ENCODE measurements around the gene SLC25A29. TPM values are rescaled to one million over a fixed set of nuclear protein-coding genes. Genes with fewer than 3 reads are reported as not detected.

SLC25A29 gene
- total and polyA plus RNA-seq, 2 of the 4 experiments (the other 2 are of a cell fraction), result 6.5 to 37.7 TPM

DNA sequence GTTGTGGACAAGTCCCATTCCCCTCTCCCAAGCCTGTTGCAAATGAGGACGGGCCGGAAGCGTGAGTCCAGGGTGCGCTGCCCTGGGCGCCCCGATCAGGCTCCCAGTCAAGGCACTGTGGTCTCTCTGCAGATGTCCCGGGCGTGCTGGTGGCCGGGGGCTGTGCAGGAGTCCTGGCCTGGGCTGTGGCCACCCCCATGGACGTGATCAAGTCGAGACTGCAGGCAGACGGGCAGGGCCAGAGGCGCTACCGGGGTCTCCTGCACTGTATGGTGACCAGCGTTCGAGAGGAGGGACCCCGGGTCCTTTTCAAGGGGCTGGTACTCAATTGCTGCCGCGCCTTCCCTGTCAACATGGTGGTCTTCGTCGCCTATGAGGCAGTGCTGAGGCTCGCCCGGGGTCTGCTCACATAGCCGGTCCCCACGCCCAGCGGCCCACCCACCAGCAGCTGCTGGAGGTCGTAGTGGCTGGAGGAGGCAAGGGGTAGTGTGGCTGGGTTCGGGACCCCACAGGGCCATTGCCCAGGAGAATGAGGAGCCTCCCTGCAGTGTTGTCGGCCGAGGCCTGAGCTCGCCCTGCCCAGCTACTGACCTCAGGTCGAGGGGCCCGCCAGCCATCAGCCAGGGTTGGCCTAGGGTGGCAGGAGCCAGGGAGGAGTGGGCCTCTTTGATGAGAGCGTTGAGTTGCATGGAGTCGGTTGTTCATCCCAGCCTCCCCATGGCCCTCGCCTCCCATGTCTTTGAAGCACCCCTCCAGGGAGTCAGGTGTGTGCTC lies 23.2 kb upstream of the SLC25A29 start:
- no peak overlapping the region for H3K4me3 ChIP-seq (ENCODE audit: insufficient read depth, low read depth, low read length)
- H3K4me2 ChIP-seq (ENCODE audit: low read depth, low read length), result no peak overlapping the region
- H3K4me1 ChIP-seq (ENCODE audit: control insufficient read depth, insufficient read depth, low read length), result no peaks in the 10 kb centered on the region
- no peak overlapping the region for H3K14ac ChIP-seq (replicated peaks; ENCODE audit: low read depth, low read length)
- H2AFZ ChIP-seq (replicated peaks; ENCODE audit: low read length, poor library complexity), result peak overlapping the region; percentile 58
- H3K79me1 ChIP-seq (ENCODE audit: low read depth in 1 of 2, low read length in 2 of 2), result no peaks in the 10 kb centered on the region
- dilution Hi-C loops (cut with HindIII; ENCODE audit: low sequenced_read_pairs, unreplicated experiment) (no loop called here), intact Hi-C loops (cut with micrococcal nuclease) (no loop called here), in situ Hi-C loops (cut with MboI; ENCODE audit: low sequenced_read_pairs) (no loop called here)
- BruUV-seq (replicated peaks), result no TSS peak
- no peak overlapping the region for H3K9ac ChIP-seq (ENCODE audit: low read depth, low read length)
- H2AK9ac ChIP-seq (replicated peaks; ENCODE audit: low read depth, low read length, poor library complexity), result no peak overlapping the region
- no peak overlapping the region for H4K5ac ChIP-seq (ENCODE audit: low read depth, low read length)
- H2BK5ac ChIP-seq (ENCODE audit: low read depth, low read length, poor library complexity, severe bottlenecking), result no peak overlapping the region
- H3K18ac ChIP-seq (ENCODE audit: low read depth, low read length), result no peak overlapping the region
- TF ChIP-seq, protein P1, sequence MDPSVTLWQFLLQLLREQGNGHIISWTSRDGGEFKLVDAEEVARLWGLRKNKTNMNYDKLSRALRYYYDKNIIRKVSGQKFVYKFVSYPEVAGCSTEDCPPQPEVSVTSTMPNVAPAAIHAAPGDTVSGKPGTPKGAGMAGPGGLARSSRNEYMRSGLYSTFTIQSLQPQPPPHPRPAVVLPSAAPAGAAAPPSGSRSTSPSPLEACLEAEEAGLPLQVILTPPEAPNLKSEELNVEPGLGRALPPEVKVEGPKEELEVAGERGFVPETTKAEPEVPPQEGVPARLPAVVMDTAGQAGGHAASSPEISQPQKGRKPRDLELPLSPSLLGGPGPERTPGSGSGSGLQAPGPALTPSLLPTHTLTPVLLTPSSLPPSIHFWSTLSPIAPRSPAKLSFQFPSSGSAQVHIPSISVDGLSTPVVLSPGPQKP (IDR thresholded peaks at IDR 0.05; ENCODE audit: borderline replicate concordance, low read depth, low read length), result no peak
- TF ChIP-seq POLR2A (IDR thresholded peaks at IDR 0.05; ENCODE audit: low read depth, low read length) (no peak), FOS (IDR thresholded peaks at IDR 0.05; ENCODE audit: low read depth, low read length) (no peak), RAD21 (IDR thresholded peaks at IDR 0.05; ENCODE audit: low read length) (no peak), SMC3 (IDR thresholded peaks at IDR 0.05; ENCODE audit: low read depth, low read length) (no peak), MXI1 (IDR thresholded peaks at IDR 0.05; ENCODE audit: borderline replicate concordance, low read depth, low read length) (no peak), BHLHE40 (IDR thresholded peaks at IDR 0.05; ENCODE audit: low read depth, low read length) (no peak), CEBPB (IDR thresholded peaks at IDR 0.05; ENCODE audit: low read depth, low read length) (no peak), CHD1 (IDR thresholded peaks at IDR 0.05; ENCODE audit: low read depth, low read length) (no peak), NFE2L2 (IDR thresholded peaks at IDR 0.05; ENCODE audit: low read depth, low read length) (no peak), MAFK (IDR thresholded peaks at IDR 0.05; ENCODE audit: low read depth, low read length) (no peak), RFX5 (IDR thresholded peaks at IDR 0.05; ENCODE audit: low read depth, low read length) (no peak), MAZ (IDR thresholded peaks at IDR 0.05; ENCODE audit: borderline replicate concordance, low read depth, low read length) (no peak), RCOR1 (IDR thresholded peaks at IDR 0.05; ENCODE audit: insufficient replicate concordance, low read length) (no peak)
- TF ChIP-seq, protein P2, sequence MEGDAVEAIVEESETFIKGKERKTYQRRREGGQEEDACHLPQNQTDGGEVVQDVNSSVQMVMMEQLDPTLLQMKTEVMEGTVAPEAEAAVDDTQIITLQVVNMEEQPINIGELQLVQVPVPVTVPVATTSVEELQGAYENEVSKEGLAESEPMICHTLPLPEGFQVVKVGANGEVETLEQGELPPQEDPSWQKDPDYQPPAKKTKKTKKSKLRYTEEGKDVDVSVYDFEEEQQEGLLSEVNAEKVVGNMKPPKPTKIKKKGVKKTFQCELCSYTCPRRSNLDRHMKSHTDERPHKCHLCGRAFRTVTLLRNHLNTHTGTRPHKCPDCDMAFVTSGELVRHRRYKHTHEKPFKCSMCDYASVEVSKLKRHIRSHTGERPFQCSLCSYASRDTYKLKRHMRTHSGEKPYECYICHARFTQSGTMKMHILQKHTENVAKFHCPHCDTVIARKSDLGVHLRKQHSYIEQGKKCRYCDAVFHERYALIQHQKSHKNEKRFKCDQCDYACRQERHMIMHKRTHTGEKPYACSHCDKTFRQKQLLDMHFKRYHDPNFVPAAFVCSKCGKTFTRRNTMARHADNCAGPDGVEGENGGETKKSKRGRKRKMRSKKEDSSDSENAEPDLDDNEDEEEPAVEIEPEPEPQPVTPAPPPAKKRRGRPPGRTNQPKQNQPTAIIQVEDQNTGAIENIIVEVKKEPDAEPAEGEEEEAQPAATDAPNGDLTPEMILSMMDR (conservative IDR thresholded peaks at IDR 0.05; ENCODE audit: low read depth, low read length), result no peak
- TF ChIP-seq, protein P3, sequence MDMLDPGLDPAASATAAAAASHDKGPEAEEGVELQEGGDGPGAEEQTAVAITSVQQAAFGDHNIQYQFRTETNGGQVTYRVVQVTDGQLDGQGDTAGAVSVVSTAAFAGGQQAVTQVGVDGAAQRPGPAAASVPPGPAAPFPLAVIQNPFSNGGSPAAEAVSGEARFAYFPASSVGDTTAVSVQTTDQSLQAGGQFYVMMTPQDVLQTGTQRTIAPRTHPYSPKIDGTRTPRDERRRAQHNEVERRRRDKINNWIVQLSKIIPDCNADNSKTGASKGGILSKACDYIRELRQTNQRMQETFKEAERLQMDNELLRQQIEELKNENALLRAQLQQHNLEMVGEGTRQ (IDR thresholded peaks at IDR 0.05; ENCODE audit: low read depth, low read length), result no peak
- no peak overlapping the region for H2BK15ac ChIP-seq (ENCODE audit: low read depth, low read length)
- DNase-seq (no peak), ATAC-seq (ENCODE audit: low read depth) (no peak)
- no peak overlapping the region for H3K56ac ChIP-seq (ENCODE audit: extremely low read depth, insufficient read depth, low read length)
- H2BK120ac ChIP-seq (ENCODE audit: low read depth, low read length), result no peak overlapping the region
- H3K27ac ChIP-seq (ENCODE audit: insufficient read depth, low read length), result no peak overlapping the region
- POLR2A ChIA-PET (ENCODE audit: unreplicated experiment), result no interaction called here
- CTCF ChIA-PET, result no interaction called here
- no peaks in the 10 kb centered on the region for H3K27me3 ChIP-seq (ENCODE audit: control insufficient read depth, insufficient read depth, low read length)
- no peaks in the 10 kb centered on the region; the same call in 1 of the 2 replicates for H4K20me1 ChIP-seq (ENCODE audit: insufficient read depth, low read length)
- 86% methylated on average over 10 of the region's 36 CpGs; no CpG with 5 or more reads in 1 of the 2 experiments for WGBS, 2 experiments (ENCODE audit: extremely low coverage in 2 of 2, insufficient read length in 1 of 2)
- no peak overlapping the region; the same call in 1 of the 2 replicates for H2AK5ac ChIP-seq (ENCODE audit: low read depth, low read length)
- H3K23ac ChIP-seq (ENCODE audit: low read depth, low read length), result no peak overlapping the region
- no peak overlapping the region for H4K8ac ChIP-seq (ENCODE audit: low read depth in 2 of 2, low read length in 2 of 2)
- peaks cover 13% of the 10 kb centered on the region for H3K36me3 ChIP-seq (ENCODE audit: control insufficient read depth, insufficient read depth, low read length)
- H4K91ac ChIP-seq (ENCODE audit: insufficient read depth, low read depth, low read length), result no peak overlapping the region
- H3K9me1 ChIP-seq (ENCODE audit: insufficient read depth, low read length), result no peaks in the 10 kb centered on the region
- no peaks in the 10 kb centered on the region for H3K9me3 ChIP-seq (ENCODE audit: control insufficient read depth, insufficient read depth, low read length)
- no peak overlapping the region for H3K4ac ChIP-seq (ENCODE audit: low read depth, low read length)
- no peak overlapping the region for H2BK20ac ChIP-seq (ENCODE audit: low read depth, low read length)

Data from IMR-90 (cell line).